ENCODE measurements around the gene PLAAT5.
"Not testable (repeated sequence)": the region's sequence is repeated elsewhere in the genome, so short reads cannot be mapped to it uniquely, and the experiment has no call there.

PLAAT5 gene

GRCh38 chr11:63532799-63533475 lies 42.0 kb upstream of the PLAAT5 start:
- no peaks in the 10 kb centered on the region for H3K36me3 ChIP-seq (ENCODE audit: control insufficient read depth, low read length)
- no peak overlapping the region for H3K27ac ChIP-seq (ENCODE audit: low read depth, low read length)
- no peaks in the 10 kb centered on the region for H3F3A ChIP-seq (ENCODE audit: control insufficient read depth, insufficient read depth)
- no peaks in the 10 kb centered on the region for H3K9me3 ChIP-seq (ENCODE audit: control insufficient read depth, insufficient read depth, low read length)
- no peak overlapping the region for H3K4me3 ChIP-seq (ENCODE audit: low read length)
- H3K27me3 ChIP-seq (ENCODE audit: control insufficient read depth, low read length): 0 out of 2 replicates have a peak, but pooled peaks cover 7% of the 10 kb centered on the region
- H3K79me2 ChIP-seq (ENCODE audit: control insufficient read depth, low read length): no peaks in the 10 kb centered on the region
- no peak overlapping the region for H3K4me2 ChIP-seq (ENCODE audit: low read length)
- no peaks in the 10 kb centered on the region for H3K9me2 ChIP-seq (replicated peaks; ENCODE audit: control insufficient read depth, low read length)
- H3K4me1 ChIP-seq (ENCODE audit: control insufficient read depth, low read length): peaks cover 21% of the 10 kb centered on the region
- H4K20me1 ChIP-seq (ENCODE audit: control insufficient read depth, insufficient read depth, low read depth, low read length): no peaks in the 10 kb centered on the region
- no peak for TF ChIP-seq EZH2phosphoT487 (IDR thresholded peaks at IDR 0.05; ENCODE audit: borderline replicate concordance, low read length)
- TF ChIP-seq CTCF (IDR thresholded peaks at IDR 0.05; ENCODE audit: low read depth, low read length, poor library complexity, severe bottlenecking): no peak

- Histone ChIP-seq H3K79me2 (ENCODE audit: control insufficient read depth, low read length) (no peaks in the 10 kb centered on the region), H3K4me1 (ENCODE audit: control insufficient read depth, low read length) (peaks cover 19% of the 10 kb centered on the region), H3K9me2 (replicated peaks; ENCODE audit: control insufficient read depth, low read length) (no peaks in the 10 kb centered on the region), H3K27ac (ENCODE audit: low read depth, low read length) (no peak overlapping the region), H3K4me2 (ENCODE audit: low read length) (no peak overlapping the region), H3K27me3 (ENCODE audit: control insufficient read depth, low read length) (0 out of 2 replicates have a peak, but pooled peaks cover 7% of the 10 kb centered on the region), H3K9me3 (ENCODE audit: control insufficient read depth, insufficient read depth, low read length) (no peaks in the 10 kb centered on the region), H4K20me1 (ENCODE audit: control insufficient read depth, insufficient read depth, low read depth, low read length) (no peaks in the 10 kb centered on the region), H3K36me3 (ENCODE audit: control insufficient read depth, low read length) (no peaks in the 10 kb centered on the region), H3F3A (ENCODE audit: control insufficient read depth, insufficient read depth) (no peaks in the 10 kb centered on the region), H3K4me3 (ENCODE audit: low read length) (no peak overlapping the region)
- TF ChIP-seq EZH2phosphoT487 (IDR thresholded peaks at IDR 0.05; ENCODE audit: borderline replicate concordance, low read length) (no peak), CTCF (IDR thresholded peaks at IDR 0.05; ENCODE audit: low read depth, low read length, poor library complexity, severe bottlenecking) (no peak)
These were observed 41.1 kb upstream of the PLAAT5 start for GRCh38 chr11:63532117-63532516.

- H3K27ac ChIP-seq (ENCODE audit: low read depth, low read length); H3F3A ChIP-seq (ENCODE audit: control insufficient read depth, insufficient read depth); H3K27me3 ChIP-seq (ENCODE audit: control insufficient read depth, low read length); H4K20me1 ChIP-seq (ENCODE audit: control insufficient read depth, insufficient read depth, low read depth, low read length); H3K36me3 ChIP-seq (ENCODE audit: control insufficient read depth, low read length); H3K79me2 ChIP-seq (ENCODE audit: control insufficient read depth, low read length); H3K9me2 ChIP-seq (replicated peaks; ENCODE audit: control insufficient read depth, low read length); H3K4me3 ChIP-seq (ENCODE audit: low read length); H3K9me3 ChIP-seq (ENCODE audit: control insufficient read depth, insufficient read depth, low read length); H3K4me2 ChIP-seq (ENCODE audit: low read length): not testable (repeated sequence)
- peaks cover 12% of the 10 kb centered on the region for H3K4me1 ChIP-seq (ENCODE audit: control insufficient read depth, low read length)
These were observed 40.3 kb upstream of the PLAAT5 start for GRCh38 chr11:63531074-63531792.

GRCh38 chr11:63530021-63530420 lies 39.1 kb upstream of the PLAAT5 start:
- no peaks in the 10 kb centered on the region for H4K20me1 ChIP-seq (ENCODE audit: control insufficient read depth, insufficient read depth, low read depth, low read length)
- H3K4me2 ChIP-seq (ENCODE audit: low read length): no peak overlapping the region
- H3K4me3 ChIP-seq (ENCODE audit: low read length): no peak overlapping the region
- no peaks in the 10 kb centered on the region for H3K9me2 ChIP-seq (replicated peaks; ENCODE audit: control insufficient read depth, low read length)
- H3K36me3 ChIP-seq (ENCODE audit: control insufficient read depth, low read length): no peaks in the 10 kb centered on the region
- H3K27me3 ChIP-seq (ENCODE audit: control insufficient read depth, low read length): 0 out of 2 replicates have a peak, but pooled peaks cover 7% of the 10 kb centered on the region
- H3F3A ChIP-seq (ENCODE audit: control insufficient read depth, insufficient read depth): no peaks in the 10 kb centered on the region
- H3K9me3 ChIP-seq (ENCODE audit: control insufficient read depth, insufficient read depth, low read length): no peaks in the 10 kb centered on the region
- H3K4me1 ChIP-seq (ENCODE audit: control insufficient read depth, low read length): peaks cover 12% of the 10 kb centered on the region
- no peaks in the 10 kb centered on the region for H3K79me2 ChIP-seq (ENCODE audit: control insufficient read depth, low read length)
- no peak for TF ChIP-seq CTCF (IDR thresholded peaks at IDR 0.05; ENCODE audit: low read depth, low read length, poor library complexity, severe bottlenecking)
- no peak for TF ChIP-seq EZH2phosphoT487 (IDR thresholded peaks at IDR 0.05; ENCODE audit: borderline replicate concordance, low read length)
- H3K27ac ChIP-seq (ENCODE audit: low read depth, low read length): no peak overlapping the region

- not testable (repeated sequence) for H3K4me2 ChIP-seq (ENCODE audit: low read length); H3K9me2 ChIP-seq (replicated peaks; ENCODE audit: control insufficient read depth, low read length); H3K27me3 ChIP-seq (ENCODE audit: control insufficient read depth, low read length); H3K4me3 ChIP-seq (ENCODE audit: low read length); H3K27ac ChIP-seq (ENCODE audit: low read depth, low read length); H3K79me2 ChIP-seq (ENCODE audit: control insufficient read depth, low read length); H3K9me3 ChIP-seq (ENCODE audit: control insufficient read depth, insufficient read depth, low read length); H3F3A ChIP-seq (ENCODE audit: control insufficient read depth, insufficient read depth); H4K20me1 ChIP-seq (ENCODE audit: control insufficient read depth, insufficient read depth, low read depth, low read length); H3K36me3 ChIP-seq (ENCODE audit: control insufficient read depth, low read length)
- peaks cover 12% of the 10 kb centered on the region for H3K4me1 ChIP-seq (ENCODE audit: control insufficient read depth, low read length)
These were observed 38.4 kb upstream of the PLAAT5 start for GRCh38 chr11:63529373-63529772.

Data from DOHH2 (cell line).